ENCODE data around the gene CAMK2D. TPM values are rescaled to one million over a fixed set of nuclear protein-coding genes. Genes with fewer than 3 reads are reported as not detected.

Gene CAMK2D
- total RNA-seq, 1 donor, result 207 TPM

GRCh38 chr4:113452868-113453620, 308.5 kb downstream of the CAMK2D start:
- no peaks in the 10 kb centered on the region for H3K79me2 ChIP-seq (ENCODE audit: insufficient read depth, low read length)
- no peaks in the 10 kb centered on the region for H4K20me1 ChIP-seq (ENCODE audit: insufficient read depth, low read length)
- no peak for DNase-seq (ENCODE audit: insufficient read length, low spot score, missing footprints)
- no peak overlapping the region for H3K4me3 ChIP-seq (ENCODE audit: insufficient read depth, low read length)
- H3K9me3 ChIP-seq (ENCODE audit: low read depth, low read length), result no peaks in the 10 kb centered on the region
- peak overlapping the region; percentile 33 for H3K27ac ChIP-seq (ENCODE audit: low read depth, low read length)
- no peak overlapping the region for H2AFZ ChIP-seq (ENCODE audit: low read length)
- peaks cover 28% of the 10 kb centered on the region for H3K36me3 ChIP-seq (ENCODE audit: insufficient read depth, low read length)
- TF ChIP-seq, protein P1, sequence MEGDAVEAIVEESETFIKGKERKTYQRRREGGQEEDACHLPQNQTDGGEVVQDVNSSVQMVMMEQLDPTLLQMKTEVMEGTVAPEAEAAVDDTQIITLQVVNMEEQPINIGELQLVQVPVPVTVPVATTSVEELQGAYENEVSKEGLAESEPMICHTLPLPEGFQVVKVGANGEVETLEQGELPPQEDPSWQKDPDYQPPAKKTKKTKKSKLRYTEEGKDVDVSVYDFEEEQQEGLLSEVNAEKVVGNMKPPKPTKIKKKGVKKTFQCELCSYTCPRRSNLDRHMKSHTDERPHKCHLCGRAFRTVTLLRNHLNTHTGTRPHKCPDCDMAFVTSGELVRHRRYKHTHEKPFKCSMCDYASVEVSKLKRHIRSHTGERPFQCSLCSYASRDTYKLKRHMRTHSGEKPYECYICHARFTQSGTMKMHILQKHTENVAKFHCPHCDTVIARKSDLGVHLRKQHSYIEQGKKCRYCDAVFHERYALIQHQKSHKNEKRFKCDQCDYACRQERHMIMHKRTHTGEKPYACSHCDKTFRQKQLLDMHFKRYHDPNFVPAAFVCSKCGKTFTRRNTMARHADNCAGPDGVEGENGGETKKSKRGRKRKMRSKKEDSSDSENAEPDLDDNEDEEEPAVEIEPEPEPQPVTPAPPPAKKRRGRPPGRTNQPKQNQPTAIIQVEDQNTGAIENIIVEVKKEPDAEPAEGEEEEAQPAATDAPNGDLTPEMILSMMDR (IDR thresholded peaks at IDR 0.05; ENCODE audit: extremely low read depth, low read depth, low read length), result no peak
- peak overlapping the region; percentile 7 for H3K4me2 ChIP-seq (ENCODE audit: insufficient read depth, low read length)
- H3K4me1 ChIP-seq (ENCODE audit: insufficient read depth, low read length), result peaks cover 5% of the 10 kb centered on the region
- no peaks in the 10 kb centered on the region for H3K27me3 ChIP-seq (ENCODE audit: insufficient read depth, low read length)

DNA sequence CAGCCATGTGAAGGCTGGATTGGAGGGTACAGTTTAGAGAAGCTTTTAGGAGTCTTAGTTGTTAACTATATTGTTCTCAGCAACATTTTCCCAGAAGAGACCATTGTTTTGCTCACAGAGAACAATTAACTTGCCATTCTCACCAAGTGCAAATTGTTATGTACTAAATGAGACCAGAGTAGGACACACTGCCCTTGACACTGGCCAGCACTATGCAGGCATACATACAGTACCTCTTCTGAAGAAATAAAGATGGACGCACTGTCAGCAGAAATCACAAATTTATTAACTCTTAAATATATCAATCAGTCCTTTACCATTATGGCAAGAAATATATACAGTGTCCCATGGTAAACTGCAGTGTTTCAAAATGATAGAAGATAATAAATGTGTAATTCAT, 309.4 kb downstream of the CAMK2D start:
- Histone ChIP-seq H3K4me1 (ENCODE audit: insufficient read depth, low read length) (peaks cover 5% of the 10 kb centered on the region), H2AFZ (ENCODE audit: low read length) (no peak overlapping the region), H3K36me3 (ENCODE audit: insufficient read depth, low read length) (peaks cover 19% of the 10 kb centered on the region), H3K9me3 (ENCODE audit: low read depth, low read length) (no peaks in the 10 kb centered on the region), H3K79me2 (ENCODE audit: insufficient read depth, low read length) (no peaks in the 10 kb centered on the region), H3K4me2 (ENCODE audit: insufficient read depth, low read length) (no peak overlapping the region), H4K20me1 (ENCODE audit: insufficient read depth, low read length) (no peaks in the 10 kb centered on the region), H3K27ac (ENCODE audit: low read depth, low read length) (no peak overlapping the region), H3K4me3 (ENCODE audit: insufficient read depth, low read length) (no peak overlapping the region), H3K27me3 (ENCODE audit: insufficient read depth, low read length) (no peaks in the 10 kb centered on the region)
- DNase-seq (ENCODE audit: insufficient read length, low spot score, missing footprints), result no peak
- TF ChIP-seq, protein P1 (IDR thresholded peaks at IDR 0.05; ENCODE audit: extremely low read depth, low read depth, low read length), result no peak

DNA sequence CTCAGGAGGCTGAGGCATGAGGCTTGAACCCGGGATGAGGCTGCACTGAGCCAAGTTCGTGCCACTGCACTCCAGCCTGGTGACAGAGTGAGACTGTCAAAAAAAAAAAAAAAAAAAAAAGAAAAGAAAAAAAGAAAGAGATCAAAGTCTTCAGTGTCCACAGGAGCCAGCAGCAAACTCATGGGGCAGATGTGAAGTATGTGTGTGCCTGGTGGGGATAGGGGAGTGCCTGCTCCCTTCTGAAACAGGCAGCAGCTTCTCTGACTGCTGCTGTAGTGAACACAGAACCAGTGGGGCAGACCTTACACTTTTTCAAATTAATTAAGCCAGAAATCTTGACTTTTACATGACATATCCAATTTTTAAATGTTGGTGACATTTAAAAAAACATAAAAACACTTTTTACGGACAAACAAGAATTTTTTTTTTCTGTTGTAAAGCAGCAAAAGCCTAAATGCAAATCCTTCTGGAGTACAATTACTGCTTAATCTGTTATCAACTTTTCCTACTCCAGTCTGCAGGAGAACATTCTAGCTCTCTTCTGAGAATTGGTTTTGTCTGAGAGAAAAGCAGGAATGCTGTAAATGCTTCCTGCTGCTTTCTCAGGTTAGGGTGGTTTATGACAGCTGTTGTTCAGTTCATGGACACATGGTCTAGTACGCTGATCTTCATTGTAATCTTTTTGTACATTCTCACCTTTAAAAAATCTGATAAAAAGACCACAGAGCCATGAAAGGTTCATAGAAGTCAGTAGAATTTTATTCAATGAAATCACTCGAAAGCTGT, 311.1 kb downstream of the CAMK2D start:
- Histone ChIP-seq H2AFZ (ENCODE audit: low read length) (no peak overlapping the region), H3K79me2 (ENCODE audit: insufficient read depth, low read length) (no peaks in the 10 kb centered on the region), H3K4me1 (ENCODE audit: insufficient read depth, low read length) (peaks cover 14% of the 10 kb centered on the region), H3K27me3 (ENCODE audit: insufficient read depth, low read length) (no peaks in the 10 kb centered on the region), H3K36me3 (ENCODE audit: insufficient read depth, low read length) (peaks cover 4% of the 10 kb centered on the region), H3K27ac (ENCODE audit: low read depth, low read length) (no peak overlapping the region), H3K9me3 (ENCODE audit: low read depth, low read length) (no peaks in the 10 kb centered on the region), H3K4me3 (ENCODE audit: insufficient read depth, low read length) (no peak overlapping the region), H3K4me2 (ENCODE audit: insufficient read depth, low read length) (no peak overlapping the region), H4K20me1 (ENCODE audit: insufficient read depth, low read length) (no peaks in the 10 kb centered on the region)
- TF ChIP-seq, protein P1 (IDR thresholded peaks at IDR 0.05; ENCODE audit: extremely low read depth, low read depth, low read length), result no peak
- no peak for DNase-seq (ENCODE audit: insufficient read length, low spot score, missing footprints)

DNA sequence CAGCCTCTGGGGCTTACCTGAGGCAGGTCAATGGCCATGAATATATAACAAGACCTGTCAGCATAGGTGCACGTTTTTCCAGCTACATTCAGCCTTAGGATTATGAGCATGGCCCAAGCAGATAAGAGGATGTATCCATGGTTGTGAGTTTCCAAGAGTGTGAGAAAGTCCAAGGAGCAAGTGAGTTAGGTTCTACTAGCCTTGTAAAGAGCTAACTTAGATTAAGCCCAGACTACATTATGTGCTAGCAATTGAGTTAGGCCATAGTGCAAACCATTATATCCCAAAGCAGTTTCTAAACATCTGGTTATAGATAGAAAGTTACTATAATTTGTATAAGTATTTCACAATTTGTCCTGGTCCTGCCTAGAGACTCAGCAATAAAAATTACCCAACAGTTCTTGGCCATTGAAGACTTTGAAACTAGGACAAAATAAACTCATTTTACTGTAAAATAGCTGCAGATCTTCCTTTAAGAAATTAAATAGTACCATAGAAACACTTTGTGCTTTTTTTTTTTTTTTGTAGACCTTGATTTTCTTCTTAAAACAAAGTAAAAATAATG, 312.0 kb downstream of the CAMK2D start:
- Histone ChIP-seq H3K4me2 (ENCODE audit: insufficient read depth, low read length) (no peak overlapping the region), H3K79me2 (ENCODE audit: insufficient read depth, low read length) (no peaks in the 10 kb centered on the region), H3K36me3 (ENCODE audit: insufficient read depth, low read length) (no peaks in the 10 kb centered on the region), H4K20me1 (ENCODE audit: insufficient read depth, low read length) (no peaks in the 10 kb centered on the region), H3K27ac (ENCODE audit: low read depth, low read length) (no peak overlapping the region), H3K9me3 (ENCODE audit: low read depth, low read length) (no peaks in the 10 kb centered on the region), H2AFZ (ENCODE audit: low read length) (no peak overlapping the region), H3K4me1 (ENCODE audit: insufficient read depth, low read length) (peaks cover 24% of the 10 kb centered on the region), H3K27me3 (ENCODE audit: insufficient read depth, low read length) (no peaks in the 10 kb centered on the region), H3K4me3 (ENCODE audit: insufficient read depth, low read length) (no peak overlapping the region)
- TF ChIP-seq, protein P1 (IDR thresholded peaks at IDR 0.05; ENCODE audit: extremely low read depth, low read depth, low read length), result no peak
- DNase-seq (ENCODE audit: insufficient read length, low spot score, missing footprints), result no peak

All from osteoblast (primary cell).